GM12874 (cell line): ENCODE data around the gene LAMA5.

Source experiments
- CTCF ChIP-seq: IDR thresholded peaks from 2 replicates; pipeline ENCODE4 v1.5.1; 2011; ENCODE audit warnings: low read depth, mild to moderate bottlenecking, control low read depth, low read length, moderate library complexity; ENCODE audit not compliant: insufficient read depth

LAMA5 gene

GRCh38 chr20:62303062-62303339, 64.1 kb downstream of the LAMA5 start:
- TF ChIP-seq CTCF = no peak

GRCh38 chr20:62302341-62303061, 64.6 kb downstream of the LAMA5 start, which contains the start of gene ADRM1:
ADRM1 (plus strand) TSS chr20:62302997; CDS start chr20:62303569, 572 bp downstream.
- TF ChIP-seq CTCF = peak; percentile 95

- peak; percentile 95 for TF ChIP-seq CTCF
These were observed 65.3 kb downstream of the LAMA5 start for GRCh38 chr20:62301773-62302340.

GRCh38 chr20:62301111-62301668, 65.9 kb downstream of the LAMA5 start:
- TF ChIP-seq CTCF = no peak

- no peak for TF ChIP-seq CTCF
These were observed 66.8 kb downstream of the LAMA5 start for GRCh38 chr20:62300319-62300718.

- no peak for TF ChIP-seq CTCF
These were observed 67.4 kb downstream of the LAMA5 start for GRCh38 chr20:62299666-62300236.

GRCh38 chr20:62298577-62299249, 68.4 kb downstream of the LAMA5 start:
- no peak for TF ChIP-seq CTCF
